B cell (primary cell): ENCODE data around the gene SLC43A3. TPM values are rescaled to one million over a fixed set of nuclear protein-coding genes. Genes with fewer than 3 reads are reported as not detected.

ENCODE experiments used
- ATAC-seq: fragments of 200-7000 bp; cut with Tn5 transposase; one replicate; pipeline ENCODE4 v1.10.0; 2021; ENCODE audit warnings: low read depth, mild to moderate bottlenecking, moderate number of reproducible peaks, moderate library complexity
- CTCF ChIA-PET: fragments of 350-600 bp; sonication (Branson Sonifier 250); formaldehyde crosslinking; loops from one replicate; lab custom pipeline; 2021; ENCODE audit warnings: antibody characterized with exemption, inconsistent platforms; lab: Charles Lee
- POLR2A ChIA-PET: fragments of 350-600 bp; sonication (Branson Sonifier 250); formaldehyde crosslinking; loops from one replicate; lab custom pipeline; 2021; ENCODE audit warnings: antibody characterized with exemption; lab: Charles Lee
- DNase-seq: peaks from one replicate; pipeline ENCODE4 v3.0.0; 2013
- H2AFZ ChIP-seq: 2 replicates; pipeline ENCODE4 v1.6.1; 2012; ENCODE audit warnings: mild to moderate bottlenecking, low read depth, low read length; ENCODE audit not compliant: insufficient read depth, poor library complexity, severe bottlenecking
- H3K27ac ChIP-seq, 2 donors: 1 replicate in 1 of 2; 2 replicates in 1 of 2; pipeline ENCODE4 v1.5.1; 2012 to 2013; ENCODE audit warnings: low read length in 2 of 2, mild to moderate bottlenecking in 2 of 2, moderate library complexity in 1 of 2
- H3K27me3 ChIP-seq, 4 experiments: fragments of 200-600 bp in 1 of 4; sonication (generic) in 1 of 4; replicated peaks in 1 of 4; 1 replicate in 2 of 4; 2 replicates in 2 of 4; pipeline versions ENCODE4 v1.6.1 to v1.7.0; 2013 to 2016; ENCODE audit warnings: low read length in 3 of 4, mild to moderate bottlenecking in 2 of 4, mixed read lengths in 1 of 4, moderate library complexity in 1 of 4; ENCODE audit not compliant: insufficient read depth in 4 of 4, control insufficient read depth in 3 of 4; ENCODE audit errors: control extremely low read depth in 1 of 4
- H3K36me3 ChIP-seq, 2 experiments: replicated peaks in 1 of 2; 1 replicate in 1 of 2; 2 replicates in 1 of 2; pipeline versions ENCODE4 v1.6.1 to v1.7.1; 2013; ENCODE audit warnings: low read length in 1 of 2; ENCODE audit not compliant: insufficient read depth in 2 of 2, control insufficient read depth in 1 of 2; ENCODE audit errors: control extremely low read depth in 1 of 2, extremely low read depth in 1 of 2
- H3K4me1 ChIP-seq, 2 donors: fragments of 200-600 bp in 1 of 2; sonication (generic) in 1 of 2; 1 replicate in 1 of 2; 2 replicates in 1 of 2; pipeline versions ENCODE4 v1.5.1 to v1.6.1; 2013 to 2017; ENCODE audit warnings: low read length in 2 of 2; ENCODE audit not compliant: control insufficient read depth in 2 of 2, insufficient read depth in 2 of 2
- H3K4me2 ChIP-seq: replicated peaks from 2 replicates; pipeline ENCODE3; 2012; ENCODE audit warnings: mild to moderate bottlenecking, low read depth, low read length; ENCODE audit not compliant: poor library complexity, severe bottlenecking
- H3K4me3 ChIP-seq, 5 experiments: fragments of 200-600 bp in 1 of 5; sonication (generic) in 1 of 5; 1 replicate in 3 of 5; 2 replicates in 2 of 5; pipeline versions ENCODE4 v1.5.1 to v1.7.0; 2011 to 2016; ENCODE audit warnings: low read length in 4 of 5, mild to moderate bottlenecking in 4 of 5, low read depth in 2 of 5, control low read depth in 1 of 5, moderate library complexity in 1 of 5; ENCODE audit not compliant: insufficient read depth in 1 of 5; ENCODE audit errors: control extremely low read depth in 1 of 5, extremely low read depth in 1 of 5
- H3K79me2 ChIP-seq: fragments of 200-600 bp; sonication (generic); one replicate; pipeline ENCODE4 v1.6.0; 2016; ENCODE audit warnings: low read length; ENCODE audit not compliant: control insufficient read depth, insufficient read depth
- H3K9ac ChIP-seq: fragments of 200-600 bp; sonication (generic); 2 replicates; pipeline ENCODE4 v1.6.1; 2017; ENCODE audit warnings: mild to moderate bottlenecking, low read length, moderate library complexity
- H3K9me3 ChIP-seq, 3 donors: one replicate each; pipeline versions ENCODE4 v1.6.1 to v1.7.1; 2013; ENCODE audit warnings: low read length in 2 of 3; ENCODE audit not compliant: control insufficient read depth in 2 of 3, insufficient read depth in 1 of 3; ENCODE audit errors: control extremely low read depth in 1 of 3
- H4K20me1 ChIP-seq: 2 replicates; pipeline ENCODE4 v1.6.0; 2012; ENCODE audit warnings: mild to moderate bottlenecking, low read length; ENCODE audit not compliant: insufficient read depth, control insufficient read depth, poor library complexity, severe bottlenecking
- H3K27ac Mint-ChIP-seq: one replicate; pipeline ENCODE4 v1.8.0; 2021; ENCODE audit warnings: mixed read lengths
- H3K27me3 Mint-ChIP-seq: one replicate; pipeline ENCODE4 v1.8.0; 2021; ENCODE audit warnings: mixed read lengths
- H3K4me1 Mint-ChIP-seq: one replicate; pipeline ENCODE4 v1.8.0; 2021; ENCODE audit warnings: mixed read lengths
- H3K4me3 Mint-ChIP-seq: one replicate; pipeline ENCODE4 v1.8.0; 2021; ENCODE audit warnings: mixed read lengths
- H3K9me3 Mint-ChIP-seq: one replicate; pipeline ENCODE4 v1.8.0; 2022; ENCODE audit warnings: mixed read lengths; ENCODE audit not compliant: insufficient read depth
- CTCF ChIP-seq: fragments of 200-600 bp; IDR thresholded peaks from one replicate; pipeline ENCODE4 v1.8.0; 2022; ENCODE audit warnings: antibody characterized with exemption, mild to moderate bottlenecking
- EZH2 ChIP-seq: IDR thresholded peaks from 2 replicates; pipeline ENCODE4 v1.6.1; 2012; ENCODE audit warnings: borderline replicate concordance, low read depth, mild to moderate bottlenecking, moderate library complexity, low read length; ENCODE audit not compliant: insufficient read depth, poor library complexity, severe bottlenecking
- WGBS: methylation state at CpG from one replicate; pipeline ENCODE4 v1.1.5; 2013; ENCODE audit warnings: missing lambda C conversion rate; ENCODE audit not compliant: insufficient coverage; 5-methylcytosine and 5-hydroxymethylcytosine counted together
- intact Hi-C: fragments of 100-400 bp; cut with micrococcal nuclease; formaldehyde crosslinking; loops from one replicate; pipeline ENCODE4 v1.10.0; 2022
- polyA plus RNA-seq: library from polyadenylated mRNA; depleted of rRNA; stranded (reverse); fragments of >200 nt; gene quantifications from 2 replicates; pipeline ENCODE4 v1.2.3, GENCODE V29; 2012
- total RNA-seq, 2 donors: library from RNA; stranded (reverse); fragments of 120-200 nt in 1 of 2; gene quantifications; 1 replicate in 1 of 2; 2 replicates in 1 of 2; pipeline versions ENCODE4 v1.2.3 to v1.2.4, GENCODE V29; 2013 to 2022

The SLC43A3 gene
- total and polyA plus RNA-seq, 2 donors (not counting 1 experiment from before 2014, with no cell fraction given), result 7.6 to 20.9 TPM

- peak overlapping the region; percentile 95 for H3K4me2 ChIP-seq
- no peaks in the 10 kb centered on the region for H3K79me2 ChIP-seq
- H4K20me1 ChIP-seq, result peaks cover 12% of the 10 kb centered on the region
- no peaks in the 10 kb centered on the region for H3K36me3 ChIP-seq
- peak overlapping the region; percentile 23 for H3K27ac Mint-ChIP-seq
- CTCF ChIA-PET, result interaction anchor here (0.6 to 9.6 kb wide), 32 partner anchors 10 to 1066 kb away, joined by 3 to 348 read pairs (median 14); partner anchors contain the start of genes SLC43A1, SLC43A3, SSRP1 and TIMM10
- peak overlapping the region; percentile 92 for H3K4me3 Mint-ChIP-seq
- peak; percentile 21 for ATAC-seq
- peaks cover 43% of the 10 kb centered on the region for H3K27me3 Mint-ChIP-seq
- H2AFZ ChIP-seq, result peak overlapping the region; percentile 75
- no peak for TF ChIP-seq CTCF
- TF ChIP-seq EZH2, result peak; percentile 93
- intact Hi-C loops, result loop anchor here (5.0 kb wide), 1 partner anchor 33 kb away; no protein-coding TSS in a partner anchor
- peaks cover 0 to 51% (median 28%) of the 10 kb centered on the region in 4 experiments for H3K27me3 ChIP-seq
- no peak overlapping the region for H3K27ac ChIP-seq
- H3K4me1 ChIP-seq, result peaks cover 37 to 41% of the 10 kb centered on the region in 2 donors
- peaks cover 0 to 16% (median 0%) of the 10 kb centered on the region in 3 donors for H3K9me3 ChIP-seq
- no peaks in the 10 kb centered on the region for H3K9me3 Mint-ChIP-seq
- peak overlapping the region; percentile 14 to 63 (median 51) for H3K4me3 ChIP-seq
- POLR2A ChIA-PET, result interaction anchor here (0.6 to 0.7 kb wide), 3 partner anchors 69 to 196 kb away, joined by 3 to 6 read pairs (median 4); no protein-coding TSS in a partner anchor
- 1% methylated on average over 59 of the region's 62 CpGs for WGBS
- peak; percentile 64 for DNase-seq
- H3K4me1 Mint-ChIP-seq, result peaks cover 29% of the 10 kb centered on the region
- H3K9ac ChIP-seq, result peak overlapping the region; percentile 62
Measured at GRCh38 chr11:57459164-57460021, 32.5 kb upstream of the SLC43A3 start.
